LNCaP clone FGC (cell line): Measurements from ENCODE around the gene DCX.

Experiments used
- DNase-seq: peaks from one replicate; pipeline ENCODE4 v3.0.0-alpha.2; 2011; ENCODE audit warnings: low read depth
- H3K4me3 ChIP-seq: 2 replicates; pipeline ENCODE4 v1.5.1; 2011; ENCODE audit warnings: mild to moderate bottlenecking, low read depth, low read length, control low read depth
- TF ChIP-seq, protein P1 (sequence below): IDR thresholded peaks from 2 replicates; pipeline ENCODE4 v1.5.1; 2012; ENCODE audit warnings: mild to moderate bottlenecking; ENCODE audit not compliant: control insufficient read depth, insufficient read depth; ENCODE audit errors: extremely low read depth

DCX gene

DNA sequence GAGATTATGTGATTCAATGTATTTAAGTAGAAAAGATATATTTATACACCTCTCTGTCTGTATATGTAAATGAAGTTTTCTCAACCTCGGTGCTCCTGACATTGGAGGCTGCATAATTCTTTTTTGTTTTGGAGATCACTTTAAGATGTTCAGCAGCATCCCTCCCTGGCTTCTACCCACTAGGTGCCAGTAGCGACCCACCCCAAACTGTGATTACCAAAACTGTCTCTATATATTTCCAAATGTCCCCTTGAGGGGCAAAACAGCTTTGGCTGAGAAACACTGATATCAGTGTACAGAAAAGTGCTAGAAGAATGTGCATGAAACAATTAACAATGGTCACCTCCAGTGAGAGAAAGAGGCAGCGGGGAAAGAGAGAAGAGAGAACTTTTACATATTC is 51.2 kb downstream of the DCX start:
- H3K4me3 ChIP-seq: no peak overlapping the region
- no peak for DNase-seq
- TF ChIP-seq, protein P1, sequence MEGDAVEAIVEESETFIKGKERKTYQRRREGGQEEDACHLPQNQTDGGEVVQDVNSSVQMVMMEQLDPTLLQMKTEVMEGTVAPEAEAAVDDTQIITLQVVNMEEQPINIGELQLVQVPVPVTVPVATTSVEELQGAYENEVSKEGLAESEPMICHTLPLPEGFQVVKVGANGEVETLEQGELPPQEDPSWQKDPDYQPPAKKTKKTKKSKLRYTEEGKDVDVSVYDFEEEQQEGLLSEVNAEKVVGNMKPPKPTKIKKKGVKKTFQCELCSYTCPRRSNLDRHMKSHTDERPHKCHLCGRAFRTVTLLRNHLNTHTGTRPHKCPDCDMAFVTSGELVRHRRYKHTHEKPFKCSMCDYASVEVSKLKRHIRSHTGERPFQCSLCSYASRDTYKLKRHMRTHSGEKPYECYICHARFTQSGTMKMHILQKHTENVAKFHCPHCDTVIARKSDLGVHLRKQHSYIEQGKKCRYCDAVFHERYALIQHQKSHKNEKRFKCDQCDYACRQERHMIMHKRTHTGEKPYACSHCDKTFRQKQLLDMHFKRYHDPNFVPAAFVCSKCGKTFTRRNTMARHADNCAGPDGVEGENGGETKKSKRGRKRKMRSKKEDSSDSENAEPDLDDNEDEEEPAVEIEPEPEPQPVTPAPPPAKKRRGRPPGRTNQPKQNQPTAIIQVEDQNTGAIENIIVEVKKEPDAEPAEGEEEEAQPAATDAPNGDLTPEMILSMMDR: 0 out of 2 replicates have a peak, but pooled peaks have one; percentile 2

DNA sequence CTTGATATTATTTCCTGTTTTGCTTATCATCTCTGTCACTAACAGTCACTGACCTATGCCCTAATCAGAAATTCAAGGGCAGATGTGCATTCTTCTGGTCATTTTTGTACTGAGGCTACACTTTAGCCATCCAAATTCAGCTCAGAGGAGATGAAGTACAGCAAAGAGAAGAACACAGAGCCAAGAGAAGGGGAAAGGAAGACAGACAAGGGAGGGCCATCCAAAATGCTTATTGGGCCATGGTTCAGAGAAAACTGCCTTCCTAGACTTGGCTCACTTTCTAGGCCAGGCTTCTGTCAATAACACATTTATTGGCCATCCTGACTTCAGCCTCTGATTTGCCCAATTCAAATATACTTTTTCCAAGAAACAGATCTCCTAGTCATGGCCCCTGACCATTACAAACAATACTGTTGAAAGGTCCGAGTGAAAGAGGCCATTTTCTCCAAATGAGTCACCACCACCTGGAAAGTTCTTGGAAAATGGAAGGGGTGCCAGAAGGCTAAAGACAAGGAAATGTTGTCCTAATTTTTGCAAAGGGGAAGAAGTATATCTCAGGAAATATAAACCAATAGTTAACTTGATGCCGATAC is 56.4 kb downstream of the DCX start:
- no peak overlapping the region for H3K4me3 ChIP-seq
- DNase-seq: no peak
- TF ChIP-seq, protein P1: no peak

DNA sequence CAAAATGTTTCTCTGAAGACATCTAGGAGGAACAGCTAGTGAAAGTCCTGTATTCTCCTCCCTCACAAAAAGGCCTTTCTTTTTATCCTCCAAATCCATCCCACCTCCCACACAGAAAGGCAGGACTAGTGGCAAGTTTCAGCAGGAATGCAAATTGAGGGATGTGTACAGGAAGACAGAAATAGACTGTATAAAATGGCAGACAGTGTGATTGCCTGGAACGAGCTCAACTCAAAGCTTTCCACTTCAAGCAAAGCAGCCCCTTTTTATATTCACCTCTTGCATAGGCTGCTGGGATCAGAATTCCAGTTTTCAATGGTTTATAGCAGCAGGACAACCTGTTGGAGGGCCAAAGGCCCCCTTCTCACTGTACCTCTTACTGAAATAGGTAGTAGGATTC is 57.5 kb downstream of the DCX start:
- H3K4me3 ChIP-seq: no peak overlapping the region
- TF ChIP-seq, protein P1: no peak
- DNase-seq: no peak

GRCh38 chrX:111353793-111354192 is 58.2 kb downstream of the DCX start:
- no peak for DNase-seq
- TF ChIP-seq, protein P1: no peak
- no peak overlapping the region for H3K4me3 ChIP-seq

DNA sequence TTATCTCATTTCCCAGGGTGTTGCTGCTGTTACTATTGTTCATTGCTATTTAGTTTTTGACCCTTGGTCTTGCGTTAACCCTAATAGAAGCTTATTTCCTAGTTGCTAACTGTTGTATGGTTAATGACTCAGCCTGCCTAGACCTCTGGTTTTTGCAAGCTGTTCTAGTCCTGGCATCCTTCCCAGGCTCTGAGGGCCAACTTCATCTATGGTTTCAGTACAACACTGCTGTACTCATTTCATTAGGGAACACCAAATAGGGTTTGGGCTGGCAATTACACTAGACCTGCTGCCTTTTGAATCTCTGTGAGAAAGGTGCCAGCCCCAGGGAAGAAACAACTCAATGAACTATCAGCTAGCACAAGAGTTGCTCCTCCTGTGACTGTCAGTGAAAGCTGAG is 59.6 kb downstream of the DCX start:
- DNase-seq: peak; percentile 25
- TF ChIP-seq, protein P1: no peak
- no peak overlapping the region for H3K4me3 ChIP-seq

GRCh38 chrX:111349934-111350333 is 62.1 kb downstream of the DCX start:
- TF ChIP-seq, protein P1: no peak
- no peak overlapping the region for H3K4me3 ChIP-seq
- no peak for DNase-seq

- H3K4me3 ChIP-seq: no peak overlapping the region
- DNase-seq: no peak
- TF ChIP-seq, protein P1: no peak
Observed at GRCh38 chrX:111349101-111349500, 62.9 kb downstream of the DCX start.
